IPS-NIHi7 (cell line): ENCODE measurements around the gene TNS1.

Experiments used
- DNase-seq: peaks from one replicate; pipeline ENCODE4 v3.0.0; 2012; ENCODE audit warnings: mixed read lengths; ENCODE audit errors: extremely low spot score

TNS1 gene

GRCh38 chr2:217899231-217900009 lies 103.4 kb downstream of the TNS1 start:
- DNase-seq = peak; percentile 97

DNA sequence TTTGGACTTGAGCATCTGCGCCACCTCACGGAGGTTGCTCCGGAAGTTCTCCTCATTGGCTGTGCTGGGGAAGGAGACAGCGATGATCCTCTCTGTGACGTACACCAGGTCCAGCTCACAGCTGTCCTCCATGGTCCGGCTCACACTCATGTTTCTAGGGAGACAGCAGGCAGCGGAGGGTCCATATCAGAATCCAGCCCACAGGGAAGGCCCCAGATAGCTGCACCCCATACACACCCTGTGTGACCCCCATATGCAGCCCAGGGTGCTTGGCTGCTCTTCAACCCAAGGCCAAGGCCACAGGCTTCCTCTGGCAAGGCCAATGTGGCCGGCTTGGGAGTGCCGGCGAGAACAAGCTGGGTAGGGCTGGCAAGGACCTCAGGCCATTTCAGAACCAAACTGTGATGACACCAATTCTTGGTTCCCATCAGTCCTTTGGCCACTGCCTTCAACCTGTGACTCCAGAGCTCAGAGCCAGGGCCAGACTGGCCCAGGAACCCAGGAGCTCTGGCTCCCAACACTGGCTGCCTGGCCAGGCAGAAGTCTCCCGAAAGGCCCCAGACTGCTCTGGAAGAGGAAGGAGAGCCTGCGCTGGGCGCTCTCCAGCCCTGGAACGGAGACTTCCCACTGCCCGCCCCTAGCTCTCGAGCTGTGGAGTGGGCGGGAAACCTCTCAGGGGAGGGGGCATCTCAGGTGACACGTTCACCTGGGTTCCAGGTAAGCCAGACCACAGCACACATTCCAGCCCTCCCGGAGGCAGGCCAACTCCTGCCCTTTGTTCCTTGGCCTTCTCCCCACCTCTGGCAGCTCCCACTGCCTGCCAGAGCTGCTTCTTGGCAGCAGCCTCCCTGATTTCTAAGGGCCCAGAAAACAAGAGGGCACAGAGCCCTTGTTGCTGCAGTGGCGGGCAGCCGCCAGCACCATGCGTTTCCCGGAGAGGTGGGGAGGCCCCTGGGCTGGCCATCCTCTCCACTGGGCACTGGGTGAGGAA lies 104.7 kb downstream of the TNS1 start:
- no peak for DNase-seq

GRCh38 chr2:217897091-217897715 lies 105.6 kb downstream of the TNS1 start:
- DNase-seq = no peak

GRCh38 chr2:217895070-217895635 lies 107.6 kb downstream of the TNS1 start:
- DNase-seq = no peak

- no peak for DNase-seq
These were observed 109.4 kb downstream of the TNS1 start for GRCh38 chr2:217893440-217893839.

- DNase-seq = no peak
These were observed 110.2 kb downstream of the TNS1 start for GRCh38 chr2:217892560-217892959.

DNA sequence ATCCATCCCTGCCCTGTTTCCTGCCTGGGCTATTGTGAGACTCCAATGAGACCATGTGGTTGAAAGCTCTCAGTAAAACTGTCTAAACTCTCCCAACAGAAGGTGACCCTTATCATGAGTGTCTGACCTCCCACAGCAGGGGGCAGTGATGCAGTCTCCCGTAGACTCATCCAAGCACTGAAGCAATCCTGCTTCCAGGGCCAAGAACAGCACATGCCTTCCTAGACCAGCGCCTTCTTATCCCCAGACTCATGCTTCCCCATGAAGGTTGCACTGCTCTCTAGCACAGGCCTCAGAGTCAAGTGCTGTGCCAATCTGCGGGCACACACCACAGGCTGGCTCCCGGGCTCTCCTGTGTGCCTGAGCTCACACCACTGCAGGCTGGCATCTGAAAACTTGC lies 112.3 kb downstream of the TNS1 start:
- no peak for DNase-seq

DNA sequence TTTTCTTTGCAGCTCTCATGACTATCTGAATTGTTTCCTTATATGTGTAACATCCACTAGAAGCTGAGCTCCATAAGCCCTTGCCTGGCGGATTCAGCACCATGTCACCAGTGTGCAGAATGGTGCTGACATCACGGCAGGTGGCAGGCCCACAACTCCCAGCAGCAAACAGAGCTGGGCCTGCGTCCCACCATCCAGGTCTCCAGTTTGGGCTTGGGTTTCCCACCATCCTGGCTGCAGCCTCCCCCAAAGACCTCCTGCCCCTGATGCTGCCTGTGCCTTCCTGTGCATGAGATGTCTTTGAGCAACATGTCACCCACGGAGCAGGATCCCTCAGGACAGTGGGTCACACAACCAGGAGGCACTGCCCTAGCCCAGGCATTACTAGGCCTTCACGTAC lies 113.1 kb downstream of the TNS1 start:
- no peak for DNase-seq

DNA sequence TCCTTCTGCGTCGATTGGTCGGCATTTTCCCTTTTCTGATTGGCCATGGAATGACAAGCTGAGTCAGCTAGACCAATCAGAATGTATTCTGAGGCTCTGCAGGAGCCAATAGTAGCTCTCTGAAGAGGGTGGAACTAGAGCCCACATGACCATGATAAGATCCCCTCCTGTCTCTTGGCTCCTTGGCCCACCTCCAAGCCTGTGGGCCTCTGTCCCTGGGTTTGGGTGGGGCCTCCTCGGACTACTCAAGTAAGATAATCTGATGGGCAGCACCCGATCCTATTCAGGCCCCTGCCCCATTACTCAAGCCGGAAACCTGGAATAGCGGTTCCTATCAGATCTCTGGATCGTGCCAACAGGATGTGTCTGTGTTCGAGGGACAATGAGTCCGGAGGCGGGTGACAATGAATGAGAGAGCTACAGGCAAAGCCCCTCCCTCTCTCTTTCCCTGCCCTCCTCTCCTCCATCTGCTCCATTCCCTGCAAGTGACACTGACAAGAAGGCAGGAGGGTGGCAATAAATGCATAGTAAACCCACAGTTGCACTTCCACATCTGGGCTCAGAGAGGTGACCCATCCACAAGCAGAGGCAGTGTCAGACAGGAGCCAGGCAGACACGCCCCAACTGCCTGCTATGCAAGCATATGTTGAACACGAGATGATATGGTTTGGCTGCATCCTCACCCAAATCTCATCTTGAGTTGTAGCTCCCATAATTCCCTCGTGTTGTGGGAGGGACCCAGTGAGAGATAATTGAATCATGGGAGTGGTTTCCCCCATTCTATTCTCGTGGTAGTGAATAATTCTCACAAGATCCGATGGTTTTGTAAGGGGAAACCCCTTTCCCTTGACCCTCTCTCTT lies 114.7 kb downstream of the TNS1 start:
- DNase-seq = no peak

DNA sequence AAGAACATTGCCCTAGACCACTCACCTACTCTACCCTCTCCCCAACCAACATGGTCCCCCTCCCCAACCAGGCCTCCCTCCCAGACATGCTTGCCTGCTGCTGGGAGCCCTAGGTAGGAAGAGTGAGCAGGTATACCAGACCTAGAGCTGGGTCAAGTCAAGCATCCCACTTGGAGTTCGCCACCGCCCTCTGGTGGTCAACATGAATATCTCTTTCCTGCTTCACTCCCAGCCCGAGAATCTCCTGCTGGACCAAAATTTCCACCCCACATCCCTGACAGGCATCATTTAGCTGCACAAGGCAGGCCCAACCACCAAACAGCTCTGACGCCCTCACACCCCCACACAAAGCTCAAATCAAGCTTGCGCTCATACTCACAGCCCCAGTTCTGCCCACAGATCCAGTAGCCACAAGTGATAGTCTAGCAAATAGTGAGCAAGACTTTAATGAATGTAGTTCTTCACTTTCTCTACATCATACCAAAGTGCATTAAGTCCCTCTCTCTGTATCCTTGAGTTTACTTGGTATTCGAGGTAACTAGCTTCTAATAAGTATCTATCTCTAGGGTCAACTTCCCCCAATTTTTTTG lies 116.0 kb downstream of the TNS1 start:
- DNase-seq = peak; percentile 91

DNA sequence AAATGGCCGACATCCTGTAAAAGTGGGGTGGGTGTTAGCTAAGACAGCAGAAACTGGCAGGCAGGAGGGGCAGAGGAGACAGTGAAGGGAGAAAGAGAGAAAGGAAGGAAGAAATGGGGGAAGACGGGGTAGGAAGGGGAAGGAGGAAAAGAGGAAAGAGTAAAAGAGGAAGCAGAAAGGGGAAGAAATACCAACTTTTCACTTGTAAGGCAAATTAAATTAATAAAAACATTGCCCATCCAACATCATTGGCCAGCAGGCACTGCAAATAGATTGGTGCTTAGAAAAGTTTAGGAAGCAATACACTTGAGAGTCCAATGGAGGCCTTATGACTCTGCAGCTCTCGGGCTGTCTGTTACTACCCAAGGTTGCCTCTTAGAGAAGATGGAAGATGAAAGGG lies 116.7 kb downstream of the TNS1 start:
- no peak for DNase-seq

DNA sequence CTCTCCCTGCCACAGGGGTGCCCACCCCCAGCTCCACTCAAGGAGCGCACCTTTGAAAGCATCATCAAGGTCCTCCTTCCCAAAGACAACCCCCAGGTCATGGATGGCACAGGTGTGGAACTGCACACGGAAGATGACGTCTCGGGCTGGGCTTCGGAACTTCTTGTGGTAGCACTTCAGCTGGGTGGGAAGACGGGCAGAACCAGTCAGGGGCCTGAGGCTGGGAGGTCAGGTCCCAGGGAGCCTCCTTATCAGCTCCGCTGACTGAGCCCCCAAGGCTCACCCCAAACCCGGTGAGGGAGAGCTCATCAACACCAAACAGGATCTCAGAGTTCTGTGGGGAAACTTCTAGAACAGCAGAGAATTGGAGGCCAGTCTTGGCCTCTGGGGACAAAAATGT lies 117.8 kb downstream of the TNS1 start:
- DNase-seq = no peak

DNA sequence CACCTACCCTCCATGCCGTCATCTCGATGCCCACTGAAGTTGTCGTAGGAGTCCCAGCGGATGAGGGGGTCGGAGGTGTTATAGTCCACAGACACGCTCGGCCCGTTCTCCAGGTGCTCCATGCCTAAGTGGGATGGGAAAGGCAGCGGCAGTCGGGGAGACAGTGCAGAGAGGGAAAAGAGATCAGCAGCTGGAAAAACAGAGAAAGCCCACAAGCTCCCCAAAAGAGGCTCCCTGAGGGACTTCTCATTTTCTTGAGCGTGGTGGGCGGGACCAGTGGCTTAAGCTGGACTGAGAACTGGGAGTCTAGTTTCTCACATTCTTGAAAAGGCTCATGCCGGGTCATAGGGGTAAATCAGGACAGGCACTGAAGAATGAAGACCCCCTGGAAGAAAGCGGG lies 121.9 kb downstream of the TNS1 start:
- DNase-seq = no peak

GRCh38 chr2:217880287-217880889 lies 122.4 kb downstream of the TNS1 start:
- no peak for DNase-seq

GRCh38 chr2:217878915-217879590 lies 123.7 kb downstream of the TNS1 start:
- peak; percentile 64 for DNase-seq

GRCh38 chr2:217877866-217878265 lies 124.9 kb downstream of the TNS1 start:
- DNase-seq = no peak

- DNase-seq = no peak
These were observed 126.6 kb downstream of the TNS1 start for GRCh38 chr2:217876253-217876570.

DNA sequence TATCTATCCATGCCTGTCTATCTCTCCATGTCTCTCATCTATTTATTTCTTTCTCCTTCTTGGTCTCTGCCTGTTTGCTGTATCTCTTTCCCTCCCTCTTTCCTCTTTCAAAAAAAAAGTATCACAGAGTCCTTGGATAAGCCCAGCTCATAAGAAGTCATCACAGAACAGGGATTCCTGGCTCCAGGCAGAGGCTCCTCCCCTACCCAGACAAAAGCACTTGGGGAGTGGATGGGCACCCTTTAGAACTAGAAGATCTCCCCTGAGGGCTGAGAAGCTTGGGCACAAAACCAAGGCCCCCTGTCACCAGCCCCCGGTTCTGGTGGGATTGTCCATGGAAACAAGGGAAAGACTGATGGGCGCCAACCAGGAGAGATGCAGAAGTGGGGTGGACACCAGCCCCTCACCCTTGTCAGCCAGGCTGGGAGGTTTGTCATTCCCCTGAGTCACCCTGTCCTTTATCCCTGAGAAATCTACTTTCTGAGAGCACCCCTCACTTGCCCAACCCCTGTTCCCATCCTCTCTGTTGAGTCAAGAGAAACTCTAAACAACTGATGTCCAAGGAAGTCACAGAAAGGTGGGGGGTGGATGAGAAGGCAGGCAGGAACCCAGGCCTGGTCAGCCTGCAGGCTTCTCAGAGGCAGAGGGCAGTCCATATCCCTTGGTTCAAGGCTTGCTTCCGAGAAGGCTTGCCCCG lies 127.1 kb downstream of the TNS1 start:
- DNase-seq = no peak

- no peak for DNase-seq
These were observed 127.7 kb downstream of the TNS1 start for GRCh38 chr2:217875138-217875537.
